Stimulated activated CD4-positive, alpha-beta T cell treated with anti-CD3 and anti-CD28 coated beads, TNF-alpha, amount 100 ng/mL, for 48 hours (primary cell): ENCODE data around the gene RSBN1L.

ENCODE experiments used
- DNase-seq, 3 donors: peaks; one replicate each; pipeline ENCODE4 v3.0.0-alpha.2; 2020; ENCODE audit warnings: low read depth in 3 of 3

The RSBN1L gene

DNA sequence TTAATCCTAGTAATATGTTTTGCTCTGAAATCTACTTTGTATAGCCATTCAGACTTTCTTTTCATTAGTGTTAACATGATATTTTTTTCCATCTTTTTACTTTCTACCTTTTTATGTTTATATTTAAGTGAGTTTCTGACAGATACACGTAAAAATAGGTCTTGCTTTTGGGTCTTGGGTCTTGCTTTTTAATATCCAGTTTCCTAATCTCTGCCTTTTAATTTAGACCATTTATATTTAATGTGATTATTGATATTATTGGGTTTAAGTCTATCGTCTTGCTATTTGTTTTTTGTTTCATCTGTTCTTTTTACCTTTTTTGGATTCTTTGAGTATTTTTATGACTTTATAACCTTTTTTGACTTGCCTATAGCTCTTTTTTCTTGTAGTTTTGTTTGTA, 110.2 kb downstream of the RSBN1L start:
- no peak for DNase-seq

DNA sequence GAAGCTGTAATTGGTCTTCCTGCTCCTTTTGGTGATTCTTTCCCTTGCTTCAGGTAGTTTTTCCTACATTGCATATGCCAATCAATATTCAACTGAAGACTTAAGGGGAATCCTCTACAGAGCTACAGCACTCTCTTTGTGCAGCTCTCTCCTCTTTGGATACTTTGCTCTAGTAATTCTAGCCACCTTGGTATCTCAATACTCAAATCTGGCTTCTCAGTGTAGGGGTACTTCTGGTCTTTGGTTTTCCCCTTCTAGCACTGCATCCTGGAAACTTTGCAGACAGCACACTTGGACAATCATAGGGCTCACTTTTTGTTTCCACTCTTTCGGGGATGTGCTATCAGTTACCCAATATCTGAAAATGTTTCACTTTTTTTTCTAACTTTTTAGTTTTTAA, 112.3 kb downstream of the RSBN1L start:
- no peak for DNase-seq

DNA sequence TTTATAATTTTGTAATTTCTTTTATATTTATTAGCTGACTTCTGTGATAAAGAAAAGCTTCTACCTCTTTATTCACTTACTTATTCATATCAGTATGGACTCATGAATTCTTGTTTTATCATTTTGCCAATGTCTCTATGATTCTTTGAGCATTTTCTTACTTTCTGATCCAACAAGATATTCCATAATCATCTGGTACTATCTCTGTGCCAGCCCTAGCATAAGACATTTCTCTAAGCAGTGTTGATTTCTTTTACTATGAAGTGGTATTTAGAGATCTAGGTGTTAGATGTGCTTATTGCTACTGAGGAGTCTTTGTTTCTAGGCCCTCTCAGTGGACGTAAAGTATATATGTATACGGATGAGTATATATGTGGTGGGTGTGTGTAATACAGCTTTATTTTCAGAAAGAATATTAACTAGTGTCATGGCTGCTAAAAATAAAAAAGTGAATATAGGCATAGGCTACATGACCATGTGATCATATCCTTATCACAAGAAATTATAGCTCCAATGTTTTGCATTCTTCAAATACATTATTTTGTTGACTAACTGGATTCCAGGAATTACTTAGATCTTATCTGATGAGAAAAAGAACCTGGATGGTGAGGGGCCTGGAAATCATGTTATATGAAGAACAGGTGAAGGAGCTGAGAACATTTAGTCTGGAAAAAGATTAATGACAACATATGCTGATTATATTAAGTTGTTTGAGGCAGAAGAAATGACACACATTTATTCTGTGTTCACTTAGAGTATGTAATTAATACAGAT, 115.4 kb downstream of the RSBN1L start:
- no peak for DNase-seq

DNA sequence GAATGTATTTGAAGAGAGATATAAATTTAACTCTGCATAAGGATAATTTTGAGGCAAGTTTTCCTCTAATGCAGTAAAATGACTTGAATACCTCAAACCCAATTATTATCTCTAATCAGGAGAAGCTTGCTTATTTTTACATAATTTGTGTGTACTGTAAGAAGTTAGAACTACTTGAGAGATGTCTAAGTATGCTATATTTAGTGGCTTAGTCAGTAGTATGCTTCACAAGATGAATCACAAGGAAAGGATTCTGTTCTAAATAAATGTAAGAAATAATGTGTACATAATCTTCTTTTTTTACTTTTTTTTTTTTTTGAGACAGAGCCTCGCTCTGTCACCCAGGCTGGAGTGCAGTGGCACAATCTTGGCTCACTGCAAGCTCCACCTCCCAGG, 116.0 kb downstream of the RSBN1L start:
- no peak for DNase-seq

DNA sequence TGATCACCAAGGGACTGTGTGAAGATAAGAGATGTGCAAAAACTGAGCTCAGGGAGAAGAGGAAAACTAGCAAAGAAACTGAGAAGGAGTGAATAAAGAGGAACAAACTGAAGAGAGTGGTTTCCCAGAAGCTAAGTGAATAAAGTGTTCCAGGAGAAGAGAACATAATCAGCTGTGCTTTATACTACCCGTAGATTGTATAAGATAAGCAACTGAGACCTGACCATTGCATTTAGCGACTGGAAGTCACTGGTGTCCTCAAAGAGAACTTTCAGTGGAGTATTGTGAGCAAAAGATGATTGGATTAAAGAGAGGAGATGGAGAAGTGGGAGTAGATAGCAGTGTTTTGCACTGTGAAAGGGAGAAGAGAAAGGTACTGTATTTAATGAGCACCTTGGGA, 116.9 kb downstream of the RSBN1L start:
- no peak for DNase-seq

DNA sequence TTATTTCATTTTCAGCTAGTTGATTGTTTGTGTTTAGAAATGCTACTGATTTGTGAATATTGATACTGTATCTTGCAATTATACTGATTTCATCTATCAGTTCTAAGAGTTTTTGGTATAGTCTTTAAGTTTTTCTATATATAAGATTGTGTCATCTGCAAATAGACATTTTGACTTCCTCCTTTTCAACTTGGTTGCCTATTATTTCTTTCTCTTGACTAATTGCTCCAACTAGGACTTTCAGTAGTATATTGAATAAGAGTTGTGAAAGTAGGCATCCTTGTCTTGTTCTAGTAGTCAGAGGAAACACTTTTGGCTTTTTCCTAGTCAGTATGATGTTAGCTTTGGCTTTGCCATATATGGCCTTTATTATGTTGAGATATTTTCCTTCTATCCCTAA, 122.8 kb downstream of the RSBN1L start:
- DNase-seq, result no peak

DNA sequence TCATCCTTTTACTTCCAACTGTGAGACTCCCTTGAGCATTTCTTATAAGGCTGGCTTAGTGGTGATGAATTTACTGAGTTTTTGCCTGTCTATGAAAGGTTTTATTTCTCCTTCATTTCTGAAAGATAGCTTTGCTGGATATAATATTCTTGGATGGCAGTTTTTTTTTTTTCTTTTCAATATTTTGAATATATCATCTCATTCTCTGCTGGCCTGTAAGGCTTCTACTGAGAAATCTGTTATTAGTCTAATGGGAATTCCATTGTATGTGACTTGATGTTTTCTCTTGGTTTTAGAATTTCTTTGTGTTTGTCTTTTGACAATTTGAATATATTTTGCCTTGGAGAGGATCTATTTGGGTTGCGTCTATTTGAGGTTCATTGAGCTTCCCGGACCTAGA, 124.7 kb downstream of the RSBN1L start:
- DNase-seq, result no peak

DNA sequence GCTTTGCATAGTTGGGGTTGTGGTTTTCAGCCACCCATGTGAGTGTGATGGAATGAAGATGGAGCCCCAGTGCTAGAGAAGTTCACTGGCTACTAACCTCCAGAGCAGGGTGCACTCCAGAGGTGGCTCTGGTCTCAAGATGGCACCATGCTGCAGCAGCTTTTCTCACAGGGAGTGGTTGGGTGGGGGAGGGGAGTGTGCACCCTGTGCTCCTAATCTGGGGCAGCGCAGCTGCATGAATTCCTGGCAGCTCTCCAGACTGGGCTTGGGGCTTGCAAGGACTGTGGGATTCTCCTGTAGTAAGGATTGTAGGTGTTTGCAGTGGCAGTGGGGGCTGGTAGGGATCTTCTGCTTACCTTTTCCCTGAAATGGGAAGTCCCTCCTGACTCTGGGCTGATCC, 126.0 kb downstream of the RSBN1L start:
- DNase-seq, result no peak

DNA sequence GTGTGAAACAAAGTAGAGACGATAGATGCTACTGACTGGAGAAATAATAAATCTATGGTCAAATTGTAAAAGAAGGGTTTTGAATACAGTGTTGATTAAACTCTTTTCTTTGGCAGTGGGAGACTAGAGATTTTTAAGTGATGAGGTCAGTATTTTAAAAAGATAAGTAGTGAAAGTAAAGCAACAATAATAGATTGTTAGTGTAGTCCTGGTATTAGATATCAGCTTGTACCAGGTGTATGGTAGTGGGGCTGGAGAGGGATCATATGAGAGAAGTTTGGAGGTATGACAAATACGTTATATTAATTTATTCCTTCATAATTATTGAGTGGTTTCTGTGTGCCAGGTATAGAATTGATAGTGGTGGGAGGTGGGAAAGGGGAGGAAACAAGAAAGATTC, 127.5 kb downstream of the RSBN1L start:
- no peak for DNase-seq

DNA sequence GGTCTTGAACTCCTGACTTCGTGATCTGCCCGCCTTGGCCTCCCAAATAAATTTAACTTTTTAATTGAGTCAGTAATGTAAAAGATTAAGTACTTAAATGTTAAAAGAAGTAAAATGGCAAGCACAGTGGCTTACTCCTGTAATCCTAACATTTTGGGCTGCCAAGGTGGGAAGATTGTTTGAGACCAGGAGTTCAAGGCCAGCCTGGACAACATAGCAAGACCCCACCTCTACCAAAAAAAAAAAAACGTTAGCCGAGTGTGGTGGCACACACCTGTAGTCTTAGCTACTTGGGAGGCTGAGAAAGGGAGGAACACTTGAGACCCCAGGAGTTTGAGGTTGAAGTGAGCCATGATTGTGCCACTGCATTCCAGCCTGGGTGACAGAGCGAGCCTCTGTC, 128.4 kb downstream of the RSBN1L start:
- DNase-seq, result no peak

DNA sequence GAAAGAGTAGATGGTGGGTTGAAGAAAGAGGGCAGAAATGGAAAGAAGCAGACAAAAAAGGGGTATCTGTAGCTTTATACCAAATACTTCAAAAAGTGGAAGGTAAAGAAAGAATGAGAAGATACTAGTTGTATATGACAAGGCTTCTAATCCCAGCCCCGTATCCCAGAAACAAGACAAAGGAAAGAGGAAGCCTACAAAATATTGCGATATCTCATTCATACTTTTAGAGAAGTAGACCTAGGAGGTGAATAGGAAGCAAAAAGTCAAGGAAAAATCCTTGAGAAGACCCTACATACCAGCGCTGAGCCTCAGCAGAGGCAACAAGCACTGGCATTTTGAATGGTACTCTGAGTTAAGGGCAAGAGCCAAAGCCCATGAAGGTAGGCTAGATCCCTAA, 128.9 kb downstream of the RSBN1L start:
- no peak for DNase-seq

DNA sequence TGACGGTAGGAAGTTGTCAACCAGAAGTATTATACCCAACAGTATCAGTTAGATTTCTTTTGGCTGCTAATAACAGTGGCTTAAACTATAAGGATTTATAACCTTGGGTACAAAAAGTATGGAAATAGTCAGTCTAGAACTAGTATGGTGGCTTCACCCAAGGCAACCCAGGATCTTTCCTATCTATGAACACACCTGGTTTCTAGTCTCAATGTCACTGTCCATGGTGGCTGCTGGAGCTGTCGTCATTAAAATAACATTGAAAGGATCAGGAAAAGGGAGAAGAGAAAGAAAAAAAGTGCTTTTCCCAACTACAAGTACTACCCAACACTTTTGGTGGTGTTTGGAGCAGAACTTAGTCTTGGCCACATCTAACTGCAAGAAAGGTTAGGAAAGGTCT, 130.0 kb downstream of the RSBN1L start:
- DNase-seq, result no peak

DNA sequence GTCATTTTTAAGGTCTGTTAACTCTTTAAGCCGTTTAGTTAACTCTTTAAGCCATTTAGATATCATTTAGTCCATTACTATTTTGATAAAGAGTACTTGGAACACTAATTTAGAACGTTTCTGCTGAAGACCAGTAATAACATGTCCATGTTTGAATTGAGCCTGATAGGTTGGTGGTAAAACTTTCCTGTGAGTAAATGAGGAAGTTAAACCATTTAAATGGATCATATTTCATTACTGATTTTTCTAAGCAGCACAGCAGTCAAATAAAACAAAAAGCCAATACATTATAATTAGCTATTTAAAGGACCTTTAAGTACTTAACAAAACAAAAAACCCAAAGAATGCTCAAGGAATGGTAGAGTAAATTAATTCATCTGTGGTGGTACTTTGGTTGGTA, 131.7 kb downstream of the RSBN1L start:
- no peak for DNase-seq

DNA sequence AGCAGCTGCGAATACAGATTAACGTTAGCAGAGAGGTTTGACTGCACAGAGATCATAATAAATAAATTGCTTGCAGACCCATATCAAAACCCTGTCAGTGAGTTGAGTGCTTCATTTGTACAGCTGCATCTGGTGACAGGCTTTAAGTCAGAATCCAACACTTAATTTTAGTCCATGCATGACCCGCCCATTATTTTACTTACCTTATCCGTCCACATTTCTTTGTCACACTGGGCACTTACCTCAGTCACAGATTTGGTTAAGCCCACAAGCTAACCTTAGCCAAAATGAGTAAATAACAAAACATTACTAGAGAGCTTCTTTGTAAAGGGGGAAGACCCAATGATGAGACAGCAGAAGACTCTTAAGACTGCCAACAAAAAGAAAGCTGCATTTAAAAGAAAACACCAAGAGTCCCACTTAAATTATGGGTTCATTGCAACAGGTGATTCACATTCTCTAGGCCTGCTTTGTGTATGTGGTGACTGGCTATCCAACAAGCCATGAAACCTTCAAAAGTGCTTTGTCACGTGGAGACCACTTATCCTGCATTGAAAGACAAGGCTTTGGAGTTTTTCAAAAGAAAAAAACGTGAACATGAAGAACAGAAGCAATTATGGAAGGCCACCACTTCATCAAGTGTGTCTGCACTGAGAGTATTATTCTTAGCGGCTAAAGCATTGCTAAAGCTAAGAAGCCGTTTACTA, 134.5 kb downstream of the RSBN1L start:
- no peak for DNase-seq

DNA sequence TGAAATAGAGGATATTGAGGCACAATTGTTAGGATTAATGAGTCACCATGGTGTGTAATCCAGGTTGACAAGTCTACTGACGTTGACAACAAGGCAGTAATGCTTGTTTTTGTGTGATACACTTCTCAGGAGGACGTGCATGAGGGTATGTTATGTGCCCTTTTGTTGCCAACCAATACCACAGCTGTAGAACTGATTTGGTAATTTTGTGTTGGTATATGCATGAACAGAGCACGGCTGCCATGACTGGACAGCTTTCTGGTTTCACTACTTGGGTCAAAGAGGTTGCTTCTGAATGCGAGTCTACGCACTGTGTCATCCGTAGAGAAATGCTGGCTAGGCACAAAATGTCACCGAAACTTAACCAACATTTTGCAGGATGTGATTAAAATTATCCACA, 135.2 kb downstream of the RSBN1L start:
- DNase-seq, result peak; percentile 7 to 28 (median 9)

DNA sequence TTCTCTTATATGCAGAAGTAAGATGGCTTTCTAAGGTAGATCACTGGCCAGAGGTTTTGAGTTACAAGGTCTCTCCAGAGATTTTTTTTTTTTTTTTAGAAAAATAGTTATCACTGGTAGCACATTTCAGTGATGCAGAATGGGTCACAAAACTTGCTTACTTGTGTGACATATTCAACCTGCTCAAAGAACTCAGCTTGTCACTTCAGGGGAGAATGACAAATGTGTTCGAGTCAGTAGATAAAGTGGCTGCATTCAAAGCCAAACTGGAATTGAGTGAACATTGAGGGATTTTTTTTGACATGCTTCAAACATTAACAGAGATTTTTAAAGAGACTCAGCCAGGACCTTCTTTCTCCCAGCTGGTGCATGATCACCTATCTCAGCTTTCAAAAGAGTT, 135.7 kb downstream of the RSBN1L start:
- DNase-seq, result no peak
